Nephron progenitor cell (in vitro differentiated cells): Measurements from ENCODE around the gene BPIFB1.

Experiments
- DNase-seq: peaks from one replicate; pipeline ENCODE4 v3.0.0; 2021
- H3K27ac Mint-ChIP-seq: 2 replicates; pipeline ENCODE4 v1.8.0; 2021; ENCODE audit warnings: mild to moderate bottlenecking, moderate library complexity, mixed read lengths
- H3K27me3 Mint-ChIP-seq: 2 replicates; pipeline ENCODE4 v1.8.0; 2021; ENCODE audit warnings: mild to moderate bottlenecking, low read depth, mixed read lengths; ENCODE audit not compliant: poor library complexity
- H3K36me3 Mint-ChIP-seq: 2 replicates; pipeline ENCODE4 v1.8.0; 2021; ENCODE audit warnings: low read depth, mixed read lengths
- H3K4me1 Mint-ChIP-seq: 2 replicates; pipeline ENCODE4 v1.8.0; 2021; ENCODE audit warnings: mixed read lengths
- H3K4me3 Mint-ChIP-seq: 2 replicates; pipeline ENCODE4 v1.8.0; 2021; ENCODE audit warnings: mild to moderate bottlenecking, moderate library complexity, mixed read lengths
- H3K9me3 Mint-ChIP-seq: 2 replicates; pipeline ENCODE4 v1.8.0; 2021; ENCODE audit warnings: mild to moderate bottlenecking, moderate library complexity, mixed read lengths
- CTCF ChIP-seq: fragments of 200-600 bp; sonication (generic); IDR thresholded peaks from 2 replicates; pipeline ENCODE4 v1.5.0; 2021; ENCODE audit warnings: antibody characterized with exemption

BPIFB1 gene

GRCh38 chr20:33349493-33349892 is 66.5 kb downstream of the BPIFB1 start:
- Mint-ChIP-seq H3K27ac (no peak overlapping the region), H3K9me3 (no peaks in the 10 kb centered on the region), H3K4me3 (no peak overlapping the region), H3K4me1 (peaks cover 8% of the 10 kb centered on the region), H3K36me3 (peaks cover 20% of the 10 kb centered on the region), H3K27me3 (no peaks in the 10 kb centered on the region)
- TF ChIP-seq CTCF = no peak
- DNase-seq = no peak

- Mint-ChIP-seq H3K36me3 (peaks cover 26% of the 10 kb centered on the region), H3K4me1 (no peaks in the 10 kb centered on the region), H3K27ac (no peak overlapping the region), H3K9me3 (no peaks in the 10 kb centered on the region), H3K27me3 (no peaks in the 10 kb centered on the region), H3K4me3 (no peak overlapping the region)
- TF ChIP-seq CTCF = no peak
- no peak for DNase-seq
These were observed 68.7 kb downstream of the BPIFB1 start for GRCh38 chr20:33351696-33352095.

GRCh38 chr20:33352258-33353012 is 69.4 kb downstream of the BPIFB1 start:
- no peaks in the 10 kb centered on the region for H3K4me1 Mint-ChIP-seq
- TF ChIP-seq CTCF = no peak
- H3K36me3 Mint-ChIP-seq = peaks cover 26% of the 10 kb centered on the region
- DNase-seq = no peak
- H3K9me3 Mint-ChIP-seq = no peaks in the 10 kb centered on the region
- H3K27me3 Mint-ChIP-seq = no peaks in the 10 kb centered on the region
- H3K27ac Mint-ChIP-seq = peak overlapping the region; percentile 78
- H3K4me3 Mint-ChIP-seq = no peak overlapping the region

GRCh38 chr20:33353013-33353402 is 70.0 kb downstream of the BPIFB1 start:
- TF ChIP-seq CTCF = no peak
- Mint-ChIP-seq H3K9me3 (no peaks in the 10 kb centered on the region), H3K4me1 (no peaks in the 10 kb centered on the region), H3K27me3 (no peaks in the 10 kb centered on the region), H3K36me3 (peaks cover 26% of the 10 kb centered on the region), H3K4me3 (no peak overlapping the region), H3K27ac (no peak overlapping the region)
- DNase-seq = no peak
